SKM-1 treated with dmso at 0.1 percent for 144 hours (cell line): ENCODE measurements around the gene TUSC2.

Experiments
- DNase-seq: peaks from one replicate; lab custom pipeline; 2025; ENCODE audit not compliant: unreplicated experiment; lab: John Stamatoyannopoulos, UW

Gene TUSC2

DNA sequence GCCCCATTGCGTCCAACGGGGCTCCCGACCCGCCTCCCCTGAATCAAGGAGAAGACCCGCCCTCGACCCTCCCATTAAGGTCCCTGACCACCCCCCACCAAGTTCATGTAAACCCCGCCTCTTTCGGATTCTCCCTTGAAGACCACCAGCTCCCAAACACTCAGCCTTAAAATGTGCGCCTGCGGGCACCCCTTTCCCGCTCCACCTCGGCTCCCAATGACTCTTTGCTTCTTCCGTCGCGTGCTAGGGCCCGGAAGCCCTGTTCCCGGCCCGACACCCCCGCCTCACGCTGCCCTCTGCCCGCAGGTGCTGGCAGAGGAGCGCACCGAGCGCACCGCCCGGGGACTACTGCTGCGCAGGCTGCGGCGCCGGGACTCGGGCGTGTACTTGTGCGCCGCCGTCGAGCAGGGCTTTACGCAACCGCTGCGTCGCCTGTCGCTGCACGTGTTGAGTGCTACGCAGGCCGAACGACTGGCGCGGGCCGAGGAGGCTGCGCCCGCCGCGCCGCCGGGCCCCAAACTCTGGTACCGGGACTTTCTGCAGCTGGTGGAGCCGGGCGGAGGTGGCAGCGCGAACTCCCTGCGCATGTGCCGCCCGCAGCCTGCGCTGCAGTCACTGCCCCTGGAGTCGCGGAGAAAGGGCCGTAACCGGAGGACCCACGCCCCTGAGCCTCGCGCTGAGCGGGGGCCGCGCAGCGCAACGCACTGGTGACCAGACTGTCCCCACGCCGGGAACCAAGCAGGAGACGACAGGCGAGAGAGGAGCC is 51.8 kb downstream of the TUSC2 start:
- no peak for DNase-seq

DNA sequence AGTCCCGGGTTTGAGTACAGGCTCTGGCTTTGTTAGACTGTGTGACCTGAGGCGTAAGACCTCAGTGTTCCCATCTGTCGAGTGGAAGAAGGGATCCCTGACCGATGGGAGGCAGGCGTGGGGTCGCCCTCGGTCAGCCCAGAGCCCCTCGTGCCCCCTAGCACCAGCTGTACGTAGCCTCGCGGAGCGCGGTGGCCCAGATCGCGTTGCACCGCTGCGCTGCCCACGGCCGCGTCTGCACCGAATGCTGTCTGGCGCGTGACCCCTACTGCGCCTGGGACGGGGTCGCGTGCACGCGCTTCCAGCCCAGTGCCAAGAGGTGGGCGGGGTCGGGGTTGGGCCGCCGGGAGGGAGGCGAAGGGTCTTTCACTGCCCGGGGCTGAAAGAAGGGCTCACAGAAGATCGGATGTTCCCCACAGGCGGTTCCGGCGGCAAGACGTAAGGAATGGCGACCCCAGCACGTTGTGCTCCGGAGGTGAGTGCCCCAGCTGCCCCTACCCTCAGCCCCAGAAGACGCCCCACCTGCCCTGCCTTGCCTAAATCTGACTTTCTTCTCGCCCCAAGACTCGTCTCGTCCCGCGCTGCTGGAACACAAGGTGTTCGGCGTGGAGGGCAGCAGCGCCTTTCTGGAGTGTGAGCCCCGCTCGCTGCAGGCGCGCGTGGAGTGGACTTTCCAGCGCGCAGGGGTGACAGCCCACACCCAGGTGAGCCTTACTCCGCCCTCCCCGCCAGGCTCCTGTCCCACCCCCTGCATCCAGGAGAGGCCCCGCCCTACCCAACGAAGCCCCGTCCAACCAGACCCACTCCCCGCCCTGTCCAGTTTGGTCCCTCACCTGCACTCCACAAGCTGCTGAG is 52.7 kb downstream of the TUSC2 start:
- DNase-seq, result no peak
